ENCODE data around the gene CRYBB3. TPM values are rescaled to one million over a fixed set of nuclear protein-coding genes. Genes with fewer than 3 reads are reported as not detected.
"Not testable (repeated sequence)": the region's sequence is repeated elsewhere in the genome, so short reads cannot be mapped to it uniquely, and the experiment has no call there.

Gene CRYBB3
- total RNA-seq, 2 experiments from 2014 or later, result 0.71 to 0.72 TPM

- Mint-ChIP-seq H3K36me3 (no peaks in the 10 kb centered on the region), H3K9me3 (no peaks in the 10 kb centered on the region), H3K4me3 (no peak overlapping the region), H3K27me3 (no peaks in the 10 kb centered on the region), H3K4me1 (peaks cover 4% of the 10 kb centered on the region), H3K27ac (no peak overlapping the region)
- DNase-seq (no peak), ATAC-seq (ENCODE audit: low read depth) (no peak)
- POLR2A ChIA-PET, result no interaction called here
Measured at GRCh38 chr22:25167834-25168601, 31.6 kb upstream of the CRYBB3 start.

DNA sequence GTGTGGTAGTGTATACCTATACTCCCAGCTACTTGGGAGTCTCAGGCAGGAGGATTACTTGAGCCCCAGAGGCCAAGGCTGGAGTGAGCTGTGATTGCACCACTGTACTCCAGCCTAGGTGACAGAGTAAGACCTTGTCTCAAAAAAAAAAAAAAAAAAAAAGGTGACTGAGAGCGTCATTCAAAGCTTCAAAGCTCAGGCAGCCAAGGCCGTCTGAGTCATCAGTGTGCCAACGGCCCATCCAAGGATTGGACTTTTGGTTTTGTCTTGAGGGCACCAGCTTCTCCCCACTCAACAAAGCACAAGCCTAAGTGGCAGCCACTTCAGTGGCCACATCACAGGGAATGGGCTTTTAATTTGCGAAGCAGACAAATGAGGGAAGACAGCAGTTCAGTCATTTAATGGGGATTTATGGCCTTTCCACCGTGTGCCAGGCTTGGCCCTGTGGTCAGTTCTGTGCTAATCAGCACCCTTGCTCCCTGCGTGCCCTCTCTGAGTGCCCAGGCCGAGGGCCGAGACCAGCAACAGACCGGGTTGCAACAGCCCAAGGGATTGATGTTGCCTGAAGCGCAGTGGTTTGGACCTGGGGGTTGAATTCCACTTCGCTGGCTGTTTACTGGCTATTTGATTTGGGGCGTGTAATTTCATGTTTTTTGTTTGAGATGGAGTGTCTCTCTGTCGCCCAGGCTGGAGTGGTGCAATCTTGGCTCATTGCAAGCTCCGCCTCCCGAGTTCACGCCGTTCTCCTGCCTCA, 30.2 kb upstream of the CRYBB3 start:
- no peaks in the 10 kb centered on the region for H3K27me3 Mint-ChIP-seq
- ATAC-seq (ENCODE audit: low read depth), result no peak
- no peaks in the 10 kb centered on the region for H3K9me3 Mint-ChIP-seq
- POLR2A ChIA-PET, result no interaction called here
- DNase-seq, result no peak
- no peak overlapping the region for H3K4me3 Mint-ChIP-seq
- H3K27ac Mint-ChIP-seq, result no peak overlapping the region
- H3K36me3 Mint-ChIP-seq, result no peaks in the 10 kb centered on the region
- peaks cover 4% of the 10 kb centered on the region for H3K4me1 Mint-ChIP-seq

GRCh38 chr22:25170426-25170980, 29.2 kb upstream of the CRYBB3 start:
- Mint-ChIP-seq H3K9me3 (no peaks in the 10 kb centered on the region), H3K4me3 (no peak overlapping the region), H3K27ac (no peak overlapping the region), H3K36me3 (no peaks in the 10 kb centered on the region), H3K27me3 (no peaks in the 10 kb centered on the region), H3K4me1 (no peaks in the 10 kb centered on the region)
- POLR2A ChIA-PET, result no interaction called here
- no peak for ATAC-seq (ENCODE audit: low read depth)
- DNase-seq, result no peak

GRCh38 chr22:25172153-25172552, 27.5 kb upstream of the CRYBB3 start:
- DNase-seq, result no peak
- no peak overlapping the region for H3K27ac Mint-ChIP-seq

DNA sequence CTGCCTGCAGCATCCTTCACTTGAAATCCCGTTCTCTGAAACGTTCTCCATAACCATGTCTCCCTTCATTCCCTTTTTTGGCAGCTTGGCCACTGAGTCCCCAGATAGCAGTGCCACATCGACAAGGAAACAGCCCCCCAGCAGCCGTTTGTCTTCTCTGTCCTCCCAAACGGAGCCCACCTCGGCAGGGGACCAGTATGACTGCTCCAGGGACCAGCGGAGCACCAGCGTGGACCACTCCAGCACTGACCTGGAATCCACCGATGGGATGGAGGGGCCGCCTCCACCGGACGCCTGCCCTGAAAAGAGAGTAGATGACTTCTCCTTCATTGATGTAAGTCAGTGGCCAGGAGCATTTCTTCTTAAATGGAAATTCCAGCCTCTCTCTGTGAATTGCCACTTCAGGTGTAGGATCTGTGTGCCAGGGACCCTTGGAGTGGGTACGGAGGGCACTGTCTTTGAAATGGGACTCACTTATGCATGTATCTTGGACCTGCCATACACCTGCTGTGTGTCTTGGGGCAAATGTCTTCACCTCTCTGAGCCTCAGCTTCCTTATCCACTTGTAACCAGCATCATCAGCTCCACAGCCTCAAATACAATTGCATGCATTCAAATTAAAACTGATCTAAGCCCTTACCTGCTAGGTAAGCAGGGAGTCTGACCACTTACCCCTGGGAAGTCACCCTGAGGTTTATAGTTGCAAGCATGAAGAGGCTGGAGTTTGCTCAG, 25.3 kb upstream of the CRYBB3 start:
- ATAC-seq (ENCODE audit: low read depth), result no peak
- POLR2A ChIA-PET, result no interaction called here
- Mint-ChIP-seq H3K4me3 (no peak overlapping the region), H3K27me3 (no peaks in the 10 kb centered on the region), H3K9me3 (no peaks in the 10 kb centered on the region), H3K27ac (no peak overlapping the region), H3K36me3 (peaks cover 8% of the 10 kb centered on the region), H3K4me1 (no peaks in the 10 kb centered on the region)
- DNase-seq, result no peak

More at GRCh38 chr22:25172153-25172552, 27.5 kb upstream of the CRYBB3 start:
- no peak overlapping the region for H3K4me3 Mint-ChIP-seq
- peaks cover under 1% of the 10 kb centered on the region for H3K36me3 Mint-ChIP-seq
- H3K4me1 Mint-ChIP-seq, result no peaks in the 10 kb centered on the region
- H3K9me3 Mint-ChIP-seq, result no peaks in the 10 kb centered on the region
- peak; percentile 50 for ATAC-seq (ENCODE audit: low read depth)
- POLR2A ChIA-PET, result no interaction called here
- no peaks in the 10 kb centered on the region for H3K27me3 Mint-ChIP-seq

- H3K4me1 Mint-ChIP-seq, result no peaks in the 10 kb centered on the region
- no peaks in the 10 kb centered on the region for H3K27me3 Mint-ChIP-seq
- no peak overlapping the region for H3K27ac Mint-ChIP-seq
- POLR2A ChIA-PET, result no interaction called here
- DNase-seq (no peak), ATAC-seq (ENCODE audit: low read depth) (no peak)
- H3K9me3 Mint-ChIP-seq, result peaks cover 6% of the 10 kb centered on the region
- peaks cover 14% of the 10 kb centered on the region for H3K36me3 Mint-ChIP-seq
- no peak overlapping the region for H3K4me3 Mint-ChIP-seq
Measured at GRCh38 chr22:25174888-25175411, 24.7 kb upstream of the CRYBB3 start.

DNA sequence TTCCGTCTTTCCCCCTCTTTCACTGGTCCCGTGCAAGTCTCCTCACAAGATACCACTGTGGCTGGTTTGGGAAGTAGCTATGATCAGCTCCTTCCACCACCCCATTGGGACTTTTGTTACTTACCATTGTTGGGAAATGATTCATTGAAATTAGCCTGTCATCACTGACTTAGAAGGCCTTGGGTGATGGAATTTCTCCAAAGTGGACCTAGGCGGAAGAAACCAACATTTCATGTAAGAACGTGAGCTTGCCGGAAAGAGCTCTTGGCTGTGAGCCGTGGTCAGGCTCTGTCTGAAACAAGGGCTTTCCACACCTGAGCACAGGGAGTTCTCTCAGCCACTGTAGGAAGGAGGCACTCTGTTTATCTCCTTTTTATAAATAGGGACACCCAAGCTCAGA, 23.5 kb upstream of the CRYBB3 start:
- POLR2A ChIA-PET, result no interaction called here
- Mint-ChIP-seq H3K9me3 (peaks cover 7% of the 10 kb centered on the region), H3K4me3 (no peak overlapping the region), H3K4me1 (no peaks in the 10 kb centered on the region), H3K27ac (no peak overlapping the region), H3K36me3 (peaks cover 16% of the 10 kb centered on the region), H3K27me3 (no peaks in the 10 kb centered on the region)
- ATAC-seq (ENCODE audit: low read depth), result no peak
- no peak for DNase-seq

DNA sequence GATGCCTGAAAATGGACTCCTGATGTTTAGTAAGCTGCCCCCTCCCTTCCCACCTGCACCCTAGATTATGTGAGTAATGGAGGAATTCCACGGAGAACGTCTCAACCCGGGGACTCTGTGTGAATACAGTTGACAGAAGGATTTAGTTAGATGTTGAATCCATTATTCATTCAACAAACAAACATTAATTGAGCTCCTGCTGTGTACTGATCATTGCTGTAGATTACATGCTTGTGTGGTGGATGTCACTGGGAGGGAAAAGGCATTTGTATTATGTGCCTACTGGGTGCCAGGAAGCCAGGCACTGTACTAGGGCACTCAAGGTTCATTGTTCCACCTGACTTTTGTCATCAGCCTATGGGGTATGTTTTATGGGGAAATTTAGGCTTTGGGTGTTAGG, 22.9 kb upstream of the CRYBB3 start:
- H3K4me1 Mint-ChIP-seq, result no peaks in the 10 kb centered on the region
- DNase-seq (no peak), ATAC-seq (ENCODE audit: low read depth) (no peak)
- H3K4me3 Mint-ChIP-seq, result no peak overlapping the region
- no peak overlapping the region for H3K27ac Mint-ChIP-seq
- peaks cover 7% of the 10 kb centered on the region for H3K9me3 Mint-ChIP-seq
- H3K36me3 Mint-ChIP-seq, result peaks cover 19% of the 10 kb centered on the region
- no peaks in the 10 kb centered on the region for H3K27me3 Mint-ChIP-seq
- POLR2A ChIA-PET, result no interaction called here

- ATAC-seq (ENCODE audit: low read depth) (no peak), DNase-seq (no peak)
- Mint-ChIP-seq H3K36me3 (peaks cover 21% of the 10 kb centered on the region), H3K27me3 (no peaks in the 10 kb centered on the region), H3K4me1 (no peaks in the 10 kb centered on the region), H3K27ac (no peak overlapping the region), H3K4me3 (no peak overlapping the region), H3K9me3 (peaks cover 7% of the 10 kb centered on the region)
- POLR2A ChIA-PET, result no interaction called here
Measured at GRCh38 chr22:25177226-25177625, 22.4 kb upstream of the CRYBB3 start.

DNA sequence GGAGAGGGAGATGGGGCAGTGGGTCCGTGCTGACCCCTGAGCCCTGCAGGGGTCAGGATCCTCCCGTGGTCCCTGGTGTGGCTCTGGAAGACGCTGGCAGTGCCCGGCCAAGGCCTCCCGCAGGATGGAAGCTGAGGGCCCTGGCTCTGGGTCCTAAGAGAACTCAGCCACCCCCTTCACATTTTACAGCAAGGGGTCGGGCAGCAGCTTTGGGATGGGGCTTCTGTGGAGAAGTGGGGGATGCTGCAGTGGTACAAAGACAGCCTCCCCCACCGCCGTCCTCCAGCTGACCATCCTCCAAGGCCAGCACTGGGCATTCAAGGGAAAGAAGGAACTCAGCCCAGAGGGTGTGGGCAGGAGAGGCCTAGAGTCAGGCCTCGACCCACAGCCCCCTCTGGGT, 21.8 kb upstream of the CRYBB3 start:
- no peaks in the 10 kb centered on the region for H3K27me3 Mint-ChIP-seq
- H3K4me1 Mint-ChIP-seq, result peaks cover under 1% of the 10 kb centered on the region
- H3K9me3 Mint-ChIP-seq, result peaks cover 7% of the 10 kb centered on the region
- DNase-seq (no peak), ATAC-seq (ENCODE audit: low read depth) (no peak)
- peaks cover 22% of the 10 kb centered on the region for H3K36me3 Mint-ChIP-seq
- H3K4me3 Mint-ChIP-seq, result no peak overlapping the region
- H3K27ac Mint-ChIP-seq, result no peak overlapping the region
- POLR2A ChIA-PET, result no interaction called here

DNA sequence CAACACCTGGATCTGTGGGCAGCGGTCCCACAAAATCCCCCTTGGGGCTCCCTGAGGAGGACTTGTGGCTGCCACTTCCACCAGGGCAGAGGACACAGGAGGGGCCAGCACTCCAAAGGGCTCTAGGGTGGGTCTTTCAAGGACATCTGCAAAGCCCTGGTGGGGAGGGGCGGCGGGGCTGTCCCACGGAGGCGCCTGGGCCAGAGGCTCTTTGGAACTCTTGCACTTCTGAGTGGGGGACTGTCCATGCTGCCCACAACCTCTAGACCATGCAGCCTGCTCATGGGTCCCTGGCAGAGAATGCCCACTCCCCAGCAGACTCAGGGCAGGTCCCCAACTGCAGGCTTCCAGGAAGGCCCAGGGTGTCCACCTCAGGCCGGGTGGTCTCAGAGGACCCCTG, 21.3 kb upstream of the CRYBB3 start:
- H3K4me1 Mint-ChIP-seq, POLR2A ChIA-PET, H3K27ac Mint-ChIP-seq, H3K9me3 Mint-ChIP-seq, H3K27me3 Mint-ChIP-seq: not testable (repeated sequence)
- ATAC-seq (ENCODE audit: low read depth) (peak; percentile 30), DNase-seq (peak; percentile 45)
- Mint-ChIP-seq H3K4me3 (peak overlapping the region; percentile 53), H3K36me3 (peaks cover 24% of the 10 kb centered on the region)

- H3K27ac Mint-ChIP-seq, H3K4me1 Mint-ChIP-seq, POLR2A ChIA-PET, H3K27me3 Mint-ChIP-seq, H3K9me3 Mint-ChIP-seq, H3K4me3 Mint-ChIP-seq: not testable (repeated sequence)
- H3K36me3 Mint-ChIP-seq, result peaks cover 24% of the 10 kb centered on the region
- peak; percentile 41 for DNase-seq
- peak; percentile 71 for ATAC-seq (ENCODE audit: low read depth)
Measured at GRCh38 chr22:25178869-25179631, 20.6 kb upstream of the CRYBB3 start.

All from activated naive CD8-positive, alpha-beta T cell treated with anti-CD3 and anti-CD28 coated beads, Interleukin-2, amount 10 ng/mL, durations not matched to agents 7 days and 5 days (primary cell).